ENCODE results near the gene LYPD6B.

- TF ChIP-seq CTCF (IDR thresholded peaks at IDR 0.05) (no peak), POLR2A (IDR thresholded peaks at IDR 0.05) (no peak)
Observed at GRCh38 chr2:149167001-149167780, 128.7 kb downstream of the LYPD6B start.

Data from ovary (tissue), 3 donors.